Suprapubic skin (tissue), 4 donors: ENCODE results near the gene DPM2. TPM values are rescaled to one million over a fixed set of nuclear protein-coding genes. Genes with fewer than 3 reads are reported as not detected.
A peak's percentile ranks its signal among the peaks of the same experiment; 100 is the strongest.

Source experiments
- DNase-seq, 2 donors: peaks; one replicate each; pipeline ENCODE4 v3.0.0-alpha.2; 2019; ENCODE audit warnings: low spot score in 2 of 2
- H3K27ac ChIP-seq: fragments of 200-600 bp; sonication (generic); one replicate; pipeline ENCODE4 v1.5.1; 2019
- H3K27me3 ChIP-seq: fragments of 200-600 bp; sonication (generic); one replicate; pipeline ENCODE4 v1.5.1; 2019
- H3K36me3 ChIP-seq: fragments of 200-600 bp; sonication (generic); one replicate; pipeline ENCODE4 v1.5.1; 2019
- H3K4me1 ChIP-seq: fragments of 200-600 bp; sonication (generic); one replicate; pipeline ENCODE4 v1.5.1; 2019
- H3K4me3 ChIP-seq: fragments of 200-600 bp; sonication (generic); one replicate; pipeline ENCODE4 v1.5.1; 2019; ENCODE audit warnings: mild to moderate bottlenecking
- H3K9me3 ChIP-seq: fragments of 200-600 bp; sonication (generic); one replicate; pipeline ENCODE4 v1.5.1; 2019
- CTCF ChIP-seq, 2 donors: fragments of 200-600 bp in 1 of 2; fragments of 450-650 bp in 1 of 2; sonication (generic) in 1 of 2; IDR thresholded peaks; one replicate each; pipeline ENCODE4 v1.5.1; 2016 to 2019; ENCODE audit warnings: antibody characterized with exemption in 2 of 2, mild to moderate bottlenecking in 1 of 2, moderate library complexity in 1 of 2
- EP300 ChIP-seq: sonication (generic); formaldehyde crosslinking; IDR thresholded peaks from one replicate; pipeline ENCODE4 v1.6.1; 2017; ENCODE audit warnings: antibody characterized with exemption
- POLR2A ChIP-seq, 2 donors: fragments of 450-650 bp; IDR thresholded peaks; one replicate each; pipeline ENCODE4 v1.6.1; 2017; ENCODE audit warnings: antibody characterized with exemption in 2 of 2, mild to moderate bottlenecking in 2 of 2, moderate library complexity in 2 of 2
- POLR2AphosphoS5 ChIP-seq, 3 donors: sonication (generic); formaldehyde crosslinking; IDR thresholded peaks; one replicate each; pipeline ENCODE4 v1.6.1; 2017; ENCODE audit warnings: antibody characterized with exemption in 3 of 3
- WGBS: methylation state at CpG from one replicate; pipeline ENCODE4 v1.1.5; 2018; 5-methylcytosine and 5-hydroxymethylcytosine counted together
- total RNA-seq, 4 donors: library from RNA; depleted of rRNA; stranded (reverse); fragments of >200 nt; gene quantifications; one replicate each; pipeline ENCODE4 v1.1.0, GENCODE V29; 2016

DPM2 gene
- total RNA-seq, 4 donors from 2014 or later: 19.4 to 39.7 (median 30.6) TPM

GRCh38 chr9:127919253-127919815 lies 18.3 kb downstream of the DPM2 start:
- DNase-seq: peak; percentile 96 to 98
- Histone ChIP-seq H3K36me3 (no peaks in the 10 kb centered on the region), H3K4me3 (no peak overlapping the region), H3K4me1 (peaks cover 72% of the 10 kb centered on the region), H3K27me3 (no peaks in the 10 kb centered on the region), H3K27ac (peak overlapping the region; percentile 50), H3K9me3 (no peaks in the 10 kb centered on the region)
- 21% methylated on average over 8 of the region's 8 CpGs for WGBS
- peak; percentile 82 to 100 (median 91) for TF ChIP-seq POLR2AphosphoS5 (IDR thresholded peaks at IDR 0.05)
- no peak for TF ChIP-seq EP300

- no peaks in the 10 kb centered on the region for H3K36me3 ChIP-seq
- H3K9me3 ChIP-seq: no peaks in the 10 kb centered on the region
- no peak for TF ChIP-seq POLR2A (IDR thresholded peaks at IDR 0.05)
- TF ChIP-seq CTCF (IDR thresholded peaks at IDR 0.05): no peak
- H3K4me3 ChIP-seq: no peak overlapping the region
- peak overlapping the region; percentile 50 for H3K27ac ChIP-seq
- H3K4me1 ChIP-seq: peaks cover 72% of the 10 kb centered on the region
- no peaks in the 10 kb centered on the region for H3K27me3 ChIP-seq
- no peak for DNase-seq
- 82% methylated on average over 8 of the region's 8 CpGs for WGBS
These were observed 19.2 kb downstream of the DPM2 start for GRCh38 chr9:127918183-127919107.

GRCh38 chr9:127917603-127918002 lies 20.1 kb downstream of the DPM2 start:
- Histone ChIP-seq H3K27ac (peak overlapping the region; percentile 50), H3K9me3 (no peaks in the 10 kb centered on the region), H3K27me3 (no peaks in the 10 kb centered on the region), H3K4me3 (no peak overlapping the region), H3K4me1 (peaks cover 72% of the 10 kb centered on the region), H3K36me3 (peaks cover 1% of the 10 kb centered on the region)
- 51% methylated on average over 6 of the region's 6 CpGs for WGBS
- DNase-seq: no peak
- TF ChIP-seq CTCF (IDR thresholded peaks at IDR 0.05) (no peak), POLR2AphosphoS5 (IDR thresholded peaks at IDR 0.05) (no peak), EP300 (no peak), POLR2A (IDR thresholded peaks at IDR 0.05) (no peak)

GRCh38 chr9:127916720-127917581 lies 20.7 kb downstream of the DPM2 start, which contains the start of gene ST6GALNAC4:
Gene ST6GALNAC4, minus strand, starts transcription at chr9:127917041. Its CDS starts 622 bp downstream, at chr9:127916419.
- DNase-seq: peak; percentile 95
- peak within 1 kb of the TSS; percentile 55 for H3K4me3 ChIP-seq
- peak within 1 kb of the TSS; percentile 50 for H3K27ac ChIP-seq
- TF ChIP-seq EP300: no peak
- no peak for TF ChIP-seq POLR2A (IDR thresholded peaks at IDR 0.05)
- TF ChIP-seq CTCF (IDR thresholded peaks at IDR 0.05): no peak
- no peak for TF ChIP-seq POLR2AphosphoS5 (IDR thresholded peaks at IDR 0.05)
- H3K9me3 ChIP-seq: no peaks in the 10 kb centered on the region
- WGBS: 7% methylated on average over 17 of the region's 71 CpGs
- no peaks in the 10 kb centered on the region for H3K27me3 ChIP-seq
- H3K4me1 ChIP-seq: peaks cover 70% of the 10 kb centered on the region
- peaks cover 8% of the 10 kb centered on the region for H3K36me3 ChIP-seq

GRCh38 chr9:127915801-127916719 lies 21.6 kb downstream of the DPM2 start:
- no peak for DNase-seq
- WGBS: 46% methylated on average over 13 of the region's 27 CpGs
- Histone ChIP-seq H3K4me3 (peak overlapping the region; percentile 55), H3K27me3 (no peaks in the 10 kb centered on the region), H3K27ac (peak overlapping the region; percentile 50), H3K36me3 (peaks cover 15% of the 10 kb centered on the region), H3K4me1 (peaks cover 62% of the 10 kb centered on the region), H3K9me3 (no peaks in the 10 kb centered on the region)
- TF ChIP-seq POLR2AphosphoS5 (IDR thresholded peaks at IDR 0.05): no peak
- no peak for TF ChIP-seq POLR2A (IDR thresholded peaks at IDR 0.05)
- TF ChIP-seq EP300: no peak
- no peak for TF ChIP-seq CTCF (IDR thresholded peaks at IDR 0.05)
